CD4-positive, alpha-beta memory T cell (primary cell): ENCODE measurements around the gene PALM3. TPM values are rescaled to one million over a fixed set of nuclear protein-coding genes. Genes with fewer than 3 reads are reported as not detected.

Experiments used
- CTCF ChIA-PET: fragments of 350-600 bp; sonication (Branson Sonifier 250); formaldehyde crosslinking; loops from one replicate; lab custom pipeline; 2021; ENCODE audit warnings: inconsistent platforms; ENCODE audit not compliant: partially characterized antibody; lab: Charles Lee
- POLR2A ChIA-PET: fragments of 350-600 bp; sonication (Branson Sonifier 250); formaldehyde crosslinking; loops from one replicate; lab custom pipeline; 2021; ENCODE audit not compliant: partially characterized antibody; lab: Charles Lee
- DNase-seq, 5 donors: peaks; one replicate each; pipeline versions ENCODE4 v3.0.0 to v3.0.0-alpha.2; 2020 to 2022; ENCODE audit warnings: mixed read lengths in 1 of 5
- H3K27ac ChIP-seq: one replicate; pipeline ENCODE4 v1.7.0; 2013; ENCODE audit warnings: low read depth, low read length
- H3K27me3 ChIP-seq: 2 replicates; pipeline ENCODE4 v1.7.0; 2013; ENCODE audit warnings: mild to moderate bottlenecking, low read length, moderate library complexity; ENCODE audit not compliant: insufficient read depth
- H3K36me3 ChIP-seq: 2 replicates; pipeline ENCODE4 v1.7.0; 2013; ENCODE audit warnings: mild to moderate bottlenecking, low read length, moderate library complexity; ENCODE audit not compliant: insufficient read depth
- H3K4me1 ChIP-seq: 2 replicates; pipeline ENCODE4 v1.7.0; 2013; ENCODE audit warnings: mild to moderate bottlenecking, low read length, moderate library complexity; ENCODE audit not compliant: insufficient read depth
- H3K4me3 ChIP-seq, 2 donors: one replicate each; pipeline ENCODE4 v1.7.0; 2013; ENCODE audit warnings: low read length in 2 of 2, mild to moderate bottlenecking in 1 of 2
- H3K9me3 ChIP-seq, 2 donors: one replicate each; pipeline ENCODE4 v1.7.0; 2013; ENCODE audit warnings: low read length in 2 of 2, control low read depth in 1 of 2; ENCODE audit not compliant: control insufficient read depth in 1 of 2
- H3K27ac Mint-ChIP-seq, 7 donors: one replicate each; pipeline ENCODE4 v1.8.0; 2020 to 2021; ENCODE audit warnings: mixed read lengths in 7 of 7, mild to moderate bottlenecking in 6 of 7, inconsistent platforms in 3 of 7, moderate library complexity in 3 of 7
- H3K27me3 Mint-ChIP-seq, 2 donors: one replicate each; pipeline ENCODE4 v1.8.0; 2020 to 2021; ENCODE audit warnings: mixed read lengths in 2 of 2
- H3K36me3 Mint-ChIP-seq, 2 donors: one replicate each; pipeline ENCODE4 v1.8.0; 2020 to 2021; ENCODE audit warnings: mixed read lengths in 2 of 2, inconsistent platforms in 1 of 2, mild to moderate bottlenecking in 1 of 2
- H3K4me1 Mint-ChIP-seq, 4 donors: one replicate each; pipeline ENCODE4 v1.8.0; 2020 to 2021; ENCODE audit warnings: mixed read lengths in 4 of 4, mild to moderate bottlenecking in 1 of 4
- H3K4me3 Mint-ChIP-seq, 8 donors: one replicate each; pipeline ENCODE4 v1.8.0; 2020 to 2021; ENCODE audit warnings: mixed read lengths in 8 of 8, mild to moderate bottlenecking in 7 of 8, moderate library complexity in 6 of 8, inconsistent platforms in 3 of 8
- H3K9me3 Mint-ChIP-seq, 8 donors: one replicate each; pipeline ENCODE4 v1.8.0; 2020 to 2021; ENCODE audit warnings: mixed read lengths in 8 of 8, mild to moderate bottlenecking in 5 of 8, inconsistent platforms in 3 of 8, moderate library complexity in 1 of 8
- intact Hi-C: fragments of 100-400 bp; cut with micrococcal nuclease; formaldehyde crosslinking; loops from one replicate; pipeline ENCODE4 v1.15.1; 2023
- polyA plus RNA-seq, 2 donors: library from polyadenylated mRNA; unstranded; fragments of 300-500 nt; fragmentation: Illumina TruSeq; gene quantifications; one replicate each; pipeline ENCODE4 v1.2.3, GENCODE V29; 2021
- total RNA-seq, 2 experiments: library from RNA; stranded (reverse); gene quantifications; one replicate each; pipeline ENCODE4 v1.2.3, GENCODE V29; 2021

The PALM3 gene
- total and polyA plus RNA-seq, 4 experiments from 2014 or later, result not detected

DNA sequence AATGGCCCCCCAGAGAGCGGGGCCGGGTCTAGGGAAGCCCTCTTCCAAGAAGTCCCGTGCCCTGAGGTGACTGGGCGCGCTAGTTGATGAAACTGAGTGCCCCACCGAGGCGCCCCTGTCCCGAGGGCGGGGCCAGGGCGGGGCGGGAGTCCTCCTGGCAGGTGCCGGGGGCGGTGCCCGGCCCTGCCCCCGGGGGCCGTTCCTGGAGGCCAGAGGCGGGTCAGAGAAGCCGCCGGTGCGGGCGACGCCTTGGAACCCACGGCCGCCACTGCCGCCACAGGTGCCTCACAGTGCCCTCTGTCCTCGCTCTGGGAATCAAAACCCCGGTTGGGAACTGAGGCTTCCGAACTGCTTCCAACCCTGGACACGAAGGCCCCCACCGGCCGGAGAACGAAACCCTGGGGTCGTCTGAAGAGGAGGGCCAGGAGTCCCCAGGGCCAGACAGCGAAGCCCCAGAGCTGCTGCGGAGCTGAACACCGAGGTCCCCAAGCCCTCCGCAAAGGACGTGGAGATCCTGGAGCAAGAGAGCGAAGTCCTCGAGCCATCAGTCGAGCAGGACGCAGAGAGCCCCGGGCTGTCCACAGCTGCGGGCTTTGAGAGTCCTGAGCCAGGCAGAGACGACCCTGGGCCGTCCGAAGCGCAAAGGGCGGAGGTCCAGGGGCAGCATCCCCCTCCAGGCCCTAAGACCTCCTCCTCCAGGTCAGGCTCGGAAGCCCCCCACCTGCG lies 10.8 kb upstream of the PALM3 start, which contains the start of gene MISP3:
Gene MISP3 (plus strand): TSS at position 252 of the 726 bp plus-strand sequence. CDS start 524 bp downstream, outside the sequence.
- Mint-ChIP-seq H3K9me3 (no peaks in the 10 kb centered on the region), H3K27me3 (no peaks in the 10 kb centered on the region), H3K27ac (peak within 1 kb of the TSS; percentile 70 to 97 (median 88)), H3K36me3 (peaks cover 0 to 1% of the 10 kb centered on the region in 2 donors), H3K4me1 (peaks cover 7 to 28% (median 15%) of the 10 kb centered on the region in 4 donors), H3K4me3 (peak within 1 kb of the TSS; percentile 89 to 98 (median 93))
- peaks cover 31% of the 10 kb centered on the region for H3K4me1 ChIP-seq
- DNase-seq, result no peak
- CTCF ChIA-PET, result interaction anchor here (0.7 to 6.9 kb wide), 27 partner anchors 9 to 284 kb away, joined by 3 to 65 read pairs (median 5); partner anchors contain the start of genes ASF1B, IL27RA, NANOS3 and PALM3
- no peaks in the 10 kb centered on the region for H3K27me3 ChIP-seq
- no peaks in the 10 kb centered on the region for H3K36me3 ChIP-seq
- peak within 1 kb of the TSS; percentile 61 for H3K27ac ChIP-seq
- intact Hi-C loops, result loop anchor here (1.0 to 10.0 kb wide), 9 partner anchors 14 to 476 kb away; partner anchors contain the start of genes DCAF15 and SAMD1
- no peaks in the 10 kb centered on the region for H3K9me3 ChIP-seq
- POLR2A ChIA-PET, result interaction anchor here (0.5 to 4.2 kb wide), 9 partner anchors 9 to 192 kb away, joined by 4 to 30 read pairs (median 11); partner anchors contain the start of genes ASF1B, IL27RA, PRKACA and RFX1
- H3K4me3 ChIP-seq, result peak within 1 kb of the TSS; percentile 36 to 70

DNA sequence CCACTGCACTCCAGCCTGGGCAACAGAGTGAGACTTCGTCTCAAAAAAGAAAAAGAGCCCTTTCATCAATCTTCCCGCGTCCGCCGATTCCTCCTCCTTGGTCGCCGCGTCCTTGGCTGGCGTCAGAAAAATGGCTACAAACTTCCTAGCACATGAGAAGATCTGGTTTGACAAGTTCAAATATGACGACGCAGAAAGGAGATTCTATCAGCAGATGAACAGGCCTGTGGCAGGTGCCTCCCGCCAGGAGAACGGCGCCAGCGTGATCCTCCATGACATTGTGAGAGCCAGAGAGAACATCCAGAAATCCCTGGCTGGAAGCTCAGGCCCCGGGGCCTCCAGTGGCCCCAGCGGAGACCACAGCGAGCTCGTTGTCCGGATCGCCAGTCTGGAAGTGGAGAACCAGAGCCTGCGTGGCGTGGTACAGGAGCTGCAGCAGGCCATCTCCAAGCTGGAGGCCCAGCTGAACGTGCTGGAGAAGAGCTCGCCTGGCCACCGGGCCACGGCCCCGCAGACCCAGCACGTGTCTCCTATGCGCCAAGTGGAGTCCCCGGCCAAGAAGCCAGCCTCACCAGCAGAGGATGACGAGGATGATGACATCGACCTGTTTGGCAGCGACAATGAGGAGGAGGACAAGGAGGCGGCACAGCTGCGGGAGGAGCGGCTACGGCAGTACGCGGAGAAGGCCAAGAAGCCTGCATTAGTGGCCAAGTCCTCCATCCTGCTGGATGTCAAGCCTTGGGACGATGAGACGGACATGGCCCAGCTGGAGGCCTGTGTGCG lies 8.6 kb upstream of the PALM3 start:
- Histone ChIP-seq H3K4me1 (peaks cover 31% of the 10 kb centered on the region), H3K4me3 (no peak overlapping the region), H3K27me3 (no peaks in the 10 kb centered on the region), H3K36me3 (no peaks in the 10 kb centered on the region), H3K27ac (no peak overlapping the region), H3K9me3 (no peaks in the 10 kb centered on the region)
- POLR2A ChIA-PET, result interaction anchor here (0.6 to 4.2 kb wide), 4 partner anchors 17 to 190 kb away, joined by 3 to 30 read pairs (median 3); no protein-coding TSS in a partner anchor
- Mint-ChIP-seq H3K27ac (no peak overlapping the region), H3K36me3 (peaks cover 0 to 1% of the 10 kb centered on the region in 2 donors), H3K9me3 (no peaks in the 10 kb centered on the region), H3K4me3 (peak overlapping the region in 4 of 8 donors; percentile 33 to 55 (median 50)), H3K27me3 (peaks cover 1 to 5% of the 10 kb centered on the region in 2 donors), H3K4me1 (peaks cover 7 to 26% (median 15%) of the 10 kb centered on the region in 4 donors)
- no peak for DNase-seq
- CTCF ChIA-PET, result interaction anchor here (0.6 to 6.9 kb wide), 13 partner anchors 10 to 209 kb away, joined by 3 to 65 read pairs (median 4); partner anchors contain the start of genes ASF1B and PALM3
- intact Hi-C loops, result loop anchor here (10.0 kb wide), 1 partner anchor 116 kb away; the partner anchor contains the start of gene DCAF15

DNA sequence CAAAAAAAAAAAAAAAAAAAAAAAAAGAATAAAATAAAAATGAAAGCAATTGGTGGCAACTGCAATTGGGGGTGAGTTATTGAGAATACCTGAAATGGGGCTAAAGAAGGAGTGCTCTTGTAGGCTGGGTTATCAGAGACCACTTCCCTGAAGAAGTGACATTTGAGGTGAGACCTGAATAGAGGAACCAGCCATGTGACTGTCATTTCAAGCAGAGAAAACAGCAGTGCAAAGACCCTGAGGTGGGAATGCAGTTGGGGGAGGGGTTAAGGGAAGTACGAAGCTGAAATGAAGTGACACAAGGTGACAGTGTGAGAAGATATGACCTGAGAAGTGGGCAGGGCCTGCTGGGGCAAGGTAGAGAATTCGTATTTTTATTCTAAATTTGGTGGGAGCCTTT lies 4.3 kb upstream of the PALM3 start:
- H3K9me3 ChIP-seq, result no peaks in the 10 kb centered on the region
- H3K27ac ChIP-seq, result no peak overlapping the region
- Mint-ChIP-seq H3K9me3 (peaks cover 0 to 1% (median 0%) of the 10 kb centered on the region in 8 donors), H3K4me3 (no peak overlapping the region), H3K36me3 (no peaks in the 10 kb centered on the region), H3K27ac (peak overlapping the region in 2 of 7 donors; percentile 1 to 72), H3K27me3 (peaks cover 1 to 7% of the 10 kb centered on the region in 2 donors), H3K4me1 (peaks cover 0 to 9% (median 0%) of the 10 kb centered on the region in 4 donors)
- no peaks in the 10 kb centered on the region for H3K4me1 ChIP-seq
- CTCF ChIA-PET, result interaction anchor here (1.5 kb wide), 1 partner anchor 204 kb away, joined by 3 read pairs; no protein-coding TSS in a partner anchor
- intact Hi-C loops, result no loop called here
- no peaks in the 10 kb centered on the region for H3K36me3 ChIP-seq
- POLR2A ChIA-PET, result no interaction called here
- H3K4me3 ChIP-seq, result no peak overlapping the region
- no peak for DNase-seq
- no peaks in the 10 kb centered on the region for H3K27me3 ChIP-seq

DNA sequence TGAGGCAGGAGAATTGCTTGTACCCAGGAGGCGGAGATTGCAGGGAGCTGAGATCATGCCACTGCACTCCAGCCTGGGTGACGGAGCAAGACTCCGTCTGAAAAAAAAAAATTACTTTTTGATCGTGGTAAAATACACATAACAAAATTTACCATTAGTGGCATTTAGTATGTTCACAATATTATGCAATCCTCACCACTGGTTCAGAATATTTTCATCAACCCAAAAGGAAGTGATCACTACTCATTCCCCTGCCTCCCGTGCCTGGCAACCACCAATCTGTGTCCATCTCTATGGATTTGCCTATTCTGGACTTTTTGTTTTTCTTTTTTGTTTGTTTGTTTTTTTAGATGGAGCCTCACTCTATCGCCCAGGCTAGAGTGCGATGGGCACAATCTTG lies 1.2 kb upstream of the PALM3 start:
- Mint-ChIP-seq H3K27me3 (peaks cover 18 to 20% of the 10 kb centered on the region in 2 donors), H3K4me1 (peaks cover 6 to 16% (median 11%) of the 10 kb centered on the region in 4 donors), H3K4me3 (no peak overlapping the region), H3K27ac (no peak overlapping the region), H3K36me3 (no peaks in the 10 kb centered on the region), H3K9me3 (peaks cover 0 to 1% (median 0%) of the 10 kb centered on the region in 8 donors)
- ChIA-PET POLR2A (no interaction called here), CTCF (interaction anchor here (4.7 kb wide), 1 partner anchor 8 kb away, joined by 65 read pairs; the partner anchor contains the start of gene MISP3)
- intact Hi-C loops, result no loop called here
- no peaks in the 10 kb centered on the region for H3K9me3 ChIP-seq
- H3K4me1 ChIP-seq, result peaks cover 13% of the 10 kb centered on the region
- no peak for DNase-seq
- H3K36me3 ChIP-seq, result no peaks in the 10 kb centered on the region
- no peak overlapping the region for H3K27ac ChIP-seq
- H3K27me3 ChIP-seq, result peaks cover 15% of the 10 kb centered on the region
- no peak overlapping the region for H3K4me3 ChIP-seq

DNA sequence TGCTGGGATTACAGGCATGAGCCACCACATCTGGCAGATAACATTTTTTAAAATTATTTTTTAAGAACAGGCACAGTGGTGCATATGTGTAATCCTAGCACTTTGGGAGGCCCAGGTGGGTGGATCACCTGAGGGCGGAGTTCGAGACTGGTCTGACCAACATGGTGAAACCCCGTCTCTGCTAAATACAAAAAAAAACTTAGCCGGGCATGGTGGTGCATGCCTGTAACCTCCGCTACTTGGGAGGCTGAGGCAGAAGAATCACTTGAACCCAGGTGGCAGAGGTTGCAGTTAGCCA lies 631 bp upstream of the PALM3 start:
- ChIA-PET CTCF (interaction anchor here (1.2 to 4.7 kb wide), 2 partner anchors 8 to 13 kb away, joined by 3 to 65 read pairs; partner anchors contain the start of gene MISP3), POLR2A (no interaction called here)
- Histone ChIP-seq H3K9me3 (no peaks in the 10 kb centered on the region), H3K4me3 (no peak overlapping the region), H3K27me3 (peaks cover 17% of the 10 kb centered on the region), H3K27ac (no peak overlapping the region), H3K36me3 (no peaks in the 10 kb centered on the region), H3K4me1 (peaks cover 18% of the 10 kb centered on the region)
- peaks cover 0 to 1% (median 0%) of the 10 kb centered on the region in 8 donors for H3K9me3 Mint-ChIP-seq
- H3K36me3 Mint-ChIP-seq, result no peaks in the 10 kb centered on the region
- peaks cover 7 to 21% (median 14%) of the 10 kb centered on the region in 4 donors for H3K4me1 Mint-ChIP-seq
- no peak overlapping the region for H3K4me3 Mint-ChIP-seq
- no peak for DNase-seq
- H3K27me3 Mint-ChIP-seq, result peaks cover 18 to 23% of the 10 kb centered on the region in 2 donors
- intact Hi-C loops, result no loop called here
- no peak overlapping the region for H3K27ac Mint-ChIP-seq

DNA sequence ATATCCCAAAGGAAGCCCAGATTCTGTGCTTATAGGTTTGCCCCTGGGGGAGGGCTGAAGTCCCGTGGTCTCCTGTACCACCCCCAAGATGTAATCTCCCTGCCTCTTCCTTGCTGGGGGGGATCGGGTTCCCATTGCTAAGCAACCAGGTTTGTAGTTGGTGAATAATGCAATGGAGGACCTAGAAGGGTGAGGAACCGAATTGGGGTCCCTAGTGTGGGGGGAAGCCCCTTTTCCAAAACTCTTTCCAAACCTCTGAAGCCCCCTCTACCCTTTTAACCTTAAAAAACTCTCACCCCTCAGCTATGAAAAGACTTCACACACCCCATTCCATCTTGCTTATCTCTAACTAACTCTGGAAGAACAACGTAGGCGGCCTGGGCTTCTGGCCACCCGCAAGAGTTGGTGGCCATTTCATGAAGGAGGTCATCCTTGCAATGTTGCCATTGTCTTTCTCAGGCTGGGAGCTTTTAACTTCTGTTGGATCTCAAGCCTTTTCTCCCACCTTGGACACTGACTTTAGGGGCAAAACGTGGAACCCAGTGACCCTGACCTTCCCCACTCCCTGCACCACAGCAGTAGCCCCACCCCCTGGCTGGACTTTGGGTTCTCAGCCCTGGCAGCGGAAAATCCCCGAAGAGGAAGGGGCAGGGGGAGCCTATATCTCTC lies 661 bp downstream of the PALM3 start:
- no peak overlapping the region for H3K4me3 Mint-ChIP-seq
- no peak for DNase-seq
- peaks cover 7 to 21% (median 14%) of the 10 kb centered on the region in 4 donors for H3K4me1 Mint-ChIP-seq

More for the DNA sequence above, 661 bp downstream of the PALM3 start:
- intact Hi-C loops, result no loop called here
- ChIA-PET POLR2A (interaction anchor here (1.2 kb wide), 1 partner anchor 29 kb away, joined by 3 read pairs; no protein-coding TSS in a partner anchor), CTCF (interaction anchor here (0.7 to 4.7 kb wide), 10 partner anchors 10 to 179 kb away, joined by 3 to 65 read pairs (median 8); partner anchors contain the start of genes IL27RA and MISP3)
- no peaks in the 10 kb centered on the region for H3K9me3 ChIP-seq
- Mint-ChIP-seq H3K36me3 (no peaks in the 10 kb centered on the region), H3K27me3 (peaks cover 14 to 22% of the 10 kb centered on the region in 2 donors), H3K9me3 (peaks cover 0 to 1% (median 0%) of the 10 kb centered on the region in 8 donors), H3K27ac (no peak overlapping the region)
- H3K4me3 ChIP-seq, result no peak overlapping the region
- H3K4me1 ChIP-seq, result peaks cover 18% of the 10 kb centered on the region
- no peaks in the 10 kb centered on the region for H3K36me3 ChIP-seq
- peaks cover 17% of the 10 kb centered on the region for H3K27me3 ChIP-seq
- H3K27ac ChIP-seq, result no peak overlapping the region
